ENCODE data around the gene GMDS. TPM values are rescaled to one million over a fixed set of nuclear protein-coding genes. Genes with fewer than 3 reads are reported as not detected.
A peak's percentile ranks its signal among the peaks of the same experiment; 100 is the strongest.

Gene GMDS
- total RNA-seq, 1 donor from 2014 or later = 7.8 TPM

DNA sequence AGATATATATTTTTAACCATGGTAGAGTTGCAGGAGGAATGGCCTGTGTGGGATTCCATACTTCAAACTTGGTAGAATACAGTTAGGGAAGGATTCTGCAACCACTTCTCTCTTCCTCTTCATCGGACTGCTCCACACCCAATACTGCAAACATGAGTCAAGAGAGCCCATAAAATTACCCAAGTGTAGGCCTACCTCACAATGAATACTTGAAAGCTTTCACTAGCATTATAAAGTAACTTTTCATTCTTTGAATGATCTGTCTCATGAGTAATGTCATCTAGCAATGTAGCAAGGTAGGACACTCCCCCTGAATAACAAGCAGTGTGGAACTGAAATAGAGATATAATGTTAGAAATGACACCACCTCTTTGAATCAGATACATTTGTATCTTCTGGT is 556.3 kb downstream of the GMDS start:
- Histone ChIP-seq H3K4me1 (ENCODE audit: control insufficient read depth in 3 of 3, insufficient read depth in 3 of 3, low read length in 3 of 3) (peaks cover 6 to 18% (median 8%) of the 10 kb centered on the region in 3 donors), H3K36me3 (ENCODE audit: control insufficient read depth in 3 of 3, insufficient read depth in 3 of 3, low read length in 3 of 3) (no peaks in the 10 kb centered on the region), H3K4me3 (ENCODE audit: low read length in 3 of 3) (no peak overlapping the region), H3K27ac (ENCODE audit: low read depth, low read length) (no peak overlapping the region), H3K9ac (ENCODE audit: low read depth in 1 of 3, low read length in 3 of 3) (no peak overlapping the region), H3K27me3 (ENCODE audit: control insufficient read depth in 3 of 3, insufficient read depth in 3 of 3, low read length in 3 of 3) (no peaks in the 10 kb centered on the region), H3K9me3 (ENCODE audit: control insufficient read depth in 3 of 3, low read length in 3 of 3) (no peaks in the 10 kb centered on the region)

- H3K9ac ChIP-seq (ENCODE audit: low read depth in 1 of 3, low read length in 3 of 3) = no peak overlapping the region
- H3K4me1 ChIP-seq (ENCODE audit: control insufficient read depth in 3 of 3, insufficient read depth in 3 of 3, low read length in 3 of 3) = peaks cover 6 to 18% (median 8%) of the 10 kb centered on the region in 3 donors
- H3K36me3 ChIP-seq (ENCODE audit: control insufficient read depth in 3 of 3, insufficient read depth in 3 of 3, low read length in 3 of 3) = no peaks in the 10 kb centered on the region
- no peaks in the 10 kb centered on the region for H3K9me3 ChIP-seq (ENCODE audit: control insufficient read depth in 3 of 3, low read length in 3 of 3)
- no peaks in the 10 kb centered on the region for H3K27me3 ChIP-seq (ENCODE audit: control insufficient read depth in 3 of 3, insufficient read depth in 3 of 3, low read length in 3 of 3)
- H3K4me3 ChIP-seq (ENCODE audit: low read length in 3 of 3) = no peak overlapping the region
- no peak overlapping the region for H3K27ac ChIP-seq (ENCODE audit: low read depth, low read length)
These were observed 557.0 kb downstream of the GMDS start for GRCh38 chr6:1688396-1688795.

DNA sequence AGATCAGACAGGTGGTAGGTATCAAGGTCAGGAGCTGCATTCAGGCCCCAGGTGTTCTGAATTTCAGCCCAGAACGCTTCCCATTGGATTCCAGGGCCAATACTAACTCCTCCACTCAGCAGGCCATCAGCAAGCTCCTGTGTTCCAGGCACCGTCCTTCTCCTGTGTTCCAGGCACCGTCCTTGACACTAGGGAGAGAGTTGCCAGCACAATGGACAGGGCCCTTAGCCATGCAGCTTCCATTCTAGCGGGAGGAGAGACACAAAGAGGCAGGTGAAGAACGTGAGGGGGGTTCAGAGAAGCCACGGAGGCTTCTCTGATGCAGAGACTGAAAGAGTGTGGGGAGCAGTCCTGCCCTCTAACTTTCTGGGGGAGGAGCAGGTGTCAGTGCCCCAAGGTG is 558.0 kb downstream of the GMDS start:
- H3K9me3 ChIP-seq (ENCODE audit: control insufficient read depth in 3 of 3, low read length in 3 of 3) = no peaks in the 10 kb centered on the region
- no peaks in the 10 kb centered on the region for H3K27me3 ChIP-seq (ENCODE audit: control insufficient read depth in 3 of 3, insufficient read depth in 3 of 3, low read length in 3 of 3)
- H3K9ac ChIP-seq (ENCODE audit: low read depth in 1 of 3, low read length in 3 of 3) = no peak overlapping the region
- no peak overlapping the region for H3K4me3 ChIP-seq (ENCODE audit: low read length in 3 of 3)
- H3K36me3 ChIP-seq (ENCODE audit: control insufficient read depth in 3 of 3, insufficient read depth in 3 of 3, low read length in 3 of 3) = no peaks in the 10 kb centered on the region
- H3K27ac ChIP-seq (ENCODE audit: low read depth, low read length) = no peak overlapping the region
- H3K4me1 ChIP-seq (ENCODE audit: control insufficient read depth in 3 of 3, insufficient read depth in 3 of 3, low read length in 3 of 3) = peaks cover 6 to 18% (median 8%) of the 10 kb centered on the region in 3 donors

DNA sequence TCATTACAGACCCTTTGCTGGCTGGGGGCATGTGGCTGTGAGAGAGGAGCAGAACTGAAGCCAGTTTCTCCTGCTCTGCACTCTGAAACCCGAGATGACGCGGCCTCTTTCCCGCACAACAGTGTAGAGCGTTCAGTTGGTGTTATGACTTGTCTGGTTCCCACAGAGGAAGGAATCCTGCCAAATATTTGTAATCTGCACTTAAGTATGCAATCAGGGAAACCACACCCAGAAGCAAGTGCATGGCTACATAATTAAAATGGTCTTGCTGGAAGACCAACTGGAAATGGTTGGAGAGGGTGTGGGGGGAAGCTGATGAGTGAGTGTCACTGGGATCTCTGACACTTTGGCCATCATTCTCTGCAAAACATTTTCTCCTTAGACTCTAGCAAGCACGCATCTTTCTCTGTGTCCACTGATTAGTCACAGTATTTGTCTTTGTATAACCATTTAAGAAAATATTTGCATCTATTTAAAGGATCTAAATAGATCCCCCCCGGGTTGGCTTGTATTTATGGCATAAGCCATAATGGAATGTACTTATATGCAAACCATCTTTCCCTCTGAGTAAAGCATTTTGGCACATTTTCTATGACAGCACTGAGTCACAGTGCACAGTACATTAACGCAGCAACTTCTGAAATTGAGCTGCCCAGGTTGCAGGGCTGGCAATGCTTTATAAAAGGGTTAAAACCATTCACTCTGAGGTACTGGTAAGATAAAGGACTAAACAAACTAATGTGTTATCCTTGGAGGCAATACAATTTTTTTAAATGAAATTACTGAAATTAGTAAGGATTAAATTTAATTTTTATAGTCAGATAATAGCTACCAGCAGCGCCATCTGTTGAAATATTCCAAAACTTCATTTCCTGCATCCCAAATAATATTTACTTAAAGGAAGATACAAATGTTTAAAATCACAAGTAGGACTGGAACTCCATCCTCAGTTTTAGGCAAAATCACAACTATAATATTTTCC is 559.0 kb downstream of the GMDS start:
- Histone ChIP-seq H3K4me3 (ENCODE audit: low read length in 3 of 3) (peak overlapping the region in 2 of 3 donors; percentile 4 to 13), H3K27ac (ENCODE audit: low read depth, low read length) (no peak overlapping the region), H3K27me3 (ENCODE audit: control insufficient read depth in 3 of 3, insufficient read depth in 3 of 3, low read length in 3 of 3) (no peaks in the 10 kb centered on the region), H3K4me1 (ENCODE audit: control insufficient read depth in 3 of 3, insufficient read depth in 3 of 3, low read length in 3 of 3) (peaks cover 6 to 18% (median 8%) of the 10 kb centered on the region in 3 donors), H3K36me3 (ENCODE audit: control insufficient read depth in 3 of 3, insufficient read depth in 3 of 3, low read length in 3 of 3) (no peaks in the 10 kb centered on the region), H3K9me3 (ENCODE audit: control insufficient read depth in 3 of 3, low read length in 3 of 3) (no peaks in the 10 kb centered on the region), H3K9ac (ENCODE audit: low read depth in 1 of 3, low read length in 3 of 3) (peak overlapping the region in 2 of 3 donors; percentile 34 to 40)

DNA sequence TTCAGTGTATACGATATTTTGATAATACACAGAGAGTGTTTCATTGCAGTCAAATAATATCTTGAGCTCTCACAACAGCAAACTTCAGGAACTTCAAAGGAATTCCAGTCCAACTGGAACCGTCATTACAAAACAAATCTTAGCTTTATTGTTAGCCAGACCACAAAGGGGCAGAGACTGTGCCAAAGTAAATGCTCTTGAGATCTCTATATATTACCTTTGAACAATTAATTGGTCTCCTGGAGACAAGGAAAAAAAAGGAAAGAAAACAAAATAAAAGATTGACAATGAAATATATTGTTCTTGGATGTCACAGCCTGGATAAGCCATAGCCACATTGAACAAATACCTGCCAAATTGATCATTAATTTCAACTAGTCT is 565.7 kb downstream of the GMDS start:
- Histone ChIP-seq H3K36me3 (ENCODE audit: control insufficient read depth in 3 of 3, insufficient read depth in 3 of 3, low read length in 3 of 3) (no peaks in the 10 kb centered on the region), H3K27me3 (ENCODE audit: control insufficient read depth in 3 of 3, insufficient read depth in 3 of 3, low read length in 3 of 3) (no peaks in the 10 kb centered on the region), H3K27ac (ENCODE audit: low read depth, low read length) (peak overlapping the region; percentile 73), H3K9ac (ENCODE audit: low read depth in 1 of 3, low read length in 3 of 3) (peak overlapping the region in 1 of 3 donors; percentile 41), H3K4me3 (ENCODE audit: low read length in 3 of 3) (peak overlapping the region in 2 of 3 donors; percentile 8 to 25), H3K9me3 (ENCODE audit: control insufficient read depth in 3 of 3, low read length in 3 of 3) (no peaks in the 10 kb centered on the region), H3K4me1 (ENCODE audit: control insufficient read depth in 3 of 3, insufficient read depth in 3 of 3, low read length in 3 of 3) (peaks cover 11 to 19% (median 12%) of the 10 kb centered on the region in 3 donors)

DNA sequence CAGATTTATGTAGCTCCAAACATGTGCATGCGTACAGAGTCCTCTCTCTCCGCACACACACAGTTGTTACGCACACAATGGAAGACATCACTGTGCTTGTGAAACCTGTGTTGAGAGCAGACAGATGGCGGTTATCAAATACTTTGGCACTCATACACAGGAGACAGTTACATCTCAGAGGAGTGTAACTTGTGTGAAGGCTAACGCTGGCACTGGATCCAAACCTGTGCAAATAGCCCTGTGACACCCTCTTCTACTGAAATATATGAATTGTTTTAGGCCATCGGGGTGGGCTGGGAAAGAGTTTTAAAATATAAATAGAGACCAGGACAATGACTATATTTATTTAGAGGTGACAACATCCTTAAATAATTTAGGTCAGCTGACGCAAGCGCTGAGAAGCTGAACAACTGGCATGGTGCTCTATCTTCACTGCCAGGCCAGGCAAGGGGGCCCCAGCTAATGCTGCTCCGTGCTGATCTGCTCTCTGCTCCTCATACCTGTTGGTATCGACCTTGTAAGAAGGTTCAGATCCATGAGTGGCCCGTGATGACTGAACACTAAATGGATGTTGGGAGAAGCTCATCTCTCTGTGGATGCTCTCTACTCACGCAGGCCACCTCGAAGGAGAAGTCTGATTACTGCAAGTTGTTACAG is 566.2 kb downstream of the GMDS start:
- no peaks in the 10 kb centered on the region for H3K27me3 ChIP-seq (ENCODE audit: control insufficient read depth in 3 of 3, insufficient read depth in 3 of 3, low read length in 3 of 3)
- H3K27ac ChIP-seq (ENCODE audit: low read depth, low read length) = peak overlapping the region; percentile 73
- peak overlapping the region in 2 of 3 donors; percentile 32 to 41 for H3K9ac ChIP-seq (ENCODE audit: low read depth in 1 of 3, low read length in 3 of 3)
- no peaks in the 10 kb centered on the region for H3K36me3 ChIP-seq (ENCODE audit: control insufficient read depth in 3 of 3, insufficient read depth in 3 of 3, low read length in 3 of 3)
- no peaks in the 10 kb centered on the region for H3K9me3 ChIP-seq (ENCODE audit: control insufficient read depth in 3 of 3, low read length in 3 of 3)
- peak overlapping the region in 2 of 3 donors; percentile 8 to 25 for H3K4me3 ChIP-seq (ENCODE audit: low read length in 3 of 3)
- H3K4me1 ChIP-seq (ENCODE audit: control insufficient read depth in 3 of 3, insufficient read depth in 3 of 3, low read length in 3 of 3) = peaks cover 11 to 19% (median 12%) of the 10 kb centered on the region in 3 donors

DNA sequence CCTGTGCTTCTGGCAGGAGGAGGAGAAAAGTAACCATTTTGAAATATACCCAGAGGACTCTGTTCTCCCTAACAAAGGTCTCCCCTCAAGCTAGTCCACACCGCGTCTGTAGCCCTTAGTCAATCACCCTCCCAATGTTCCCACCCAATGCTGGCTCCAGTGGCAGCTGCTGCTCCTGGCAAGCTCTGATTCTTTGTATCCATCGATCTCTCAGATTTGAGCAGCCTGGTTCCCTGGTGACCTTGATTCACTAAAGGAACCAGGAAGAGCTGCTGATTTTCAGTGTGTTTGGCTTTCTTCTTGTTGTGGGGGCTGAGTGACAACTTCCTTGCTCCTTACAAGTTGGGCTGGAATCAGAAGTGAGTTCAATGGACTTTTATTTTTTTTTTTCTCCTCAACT is 567.2 kb downstream of the GMDS start:
- no peaks in the 10 kb centered on the region for H3K27me3 ChIP-seq (ENCODE audit: control insufficient read depth in 3 of 3, insufficient read depth in 3 of 3, low read length in 3 of 3)
- peaks cover 11 to 19% (median 12%) of the 10 kb centered on the region in 3 donors for H3K4me1 ChIP-seq (ENCODE audit: control insufficient read depth in 3 of 3, insufficient read depth in 3 of 3, low read length in 3 of 3)
- H3K27ac ChIP-seq (ENCODE audit: low read depth, low read length) = peak overlapping the region; percentile 73
- no peak overlapping the region for H3K9ac ChIP-seq (ENCODE audit: low read depth in 1 of 3, low read length in 3 of 3)
- no peak overlapping the region for H3K4me3 ChIP-seq (ENCODE audit: low read length in 3 of 3)
- H3K9me3 ChIP-seq (ENCODE audit: control insufficient read depth in 3 of 3, low read length in 3 of 3) = no peaks in the 10 kb centered on the region
- no peaks in the 10 kb centered on the region for H3K36me3 ChIP-seq (ENCODE audit: control insufficient read depth in 3 of 3, insufficient read depth in 3 of 3, low read length in 3 of 3)

DNA sequence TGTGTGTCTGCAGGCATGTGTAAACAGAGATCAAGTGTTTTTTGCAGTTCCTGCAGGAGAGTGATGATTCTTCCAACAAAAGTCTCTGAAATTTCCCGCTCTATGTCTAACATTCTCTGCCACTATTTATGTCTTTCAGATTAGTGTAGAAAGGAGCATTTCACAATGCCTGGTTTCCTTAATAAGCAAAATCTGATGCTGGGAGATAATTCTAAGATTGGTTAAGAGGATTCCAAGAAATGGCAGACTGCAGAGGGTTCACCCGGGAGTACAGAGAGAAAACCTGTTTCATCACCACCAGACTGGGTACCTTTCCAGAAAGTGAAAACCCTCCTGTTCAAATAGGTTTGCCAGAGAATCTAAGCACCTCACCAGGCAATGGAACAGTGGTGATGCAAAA is 573.0 kb downstream of the GMDS start:
- no peak overlapping the region for H3K9ac ChIP-seq (ENCODE audit: low read depth in 1 of 3, low read length in 3 of 3)
- no peak overlapping the region for H3K4me3 ChIP-seq (ENCODE audit: low read length in 3 of 3)
- H3K36me3 ChIP-seq (ENCODE audit: control insufficient read depth in 3 of 3, insufficient read depth in 3 of 3, low read length in 3 of 3) = no peaks in the 10 kb centered on the region
- H3K27ac ChIP-seq (ENCODE audit: low read depth, low read length) = no peak overlapping the region
- H3K27me3 ChIP-seq (ENCODE audit: control insufficient read depth in 3 of 3, insufficient read depth in 3 of 3, low read length in 3 of 3) = no peaks in the 10 kb centered on the region
- H3K4me1 ChIP-seq (ENCODE audit: control insufficient read depth in 3 of 3, insufficient read depth in 3 of 3, low read length in 3 of 3) = no peaks in the 10 kb centered on the region
- H3K9me3 ChIP-seq (ENCODE audit: control insufficient read depth in 3 of 3, low read length in 3 of 3) = peaks cover 0 to 2% (median 0%) of the 10 kb centered on the region in 3 donors

GRCh38 chr6:1670711-1671462 is 574.5 kb downstream of the GMDS start:
- no peak overlapping the region for H3K27ac ChIP-seq (ENCODE audit: low read depth, low read length)
- H3K36me3 ChIP-seq (ENCODE audit: control insufficient read depth in 3 of 3, insufficient read depth in 3 of 3, low read length in 3 of 3) = no peaks in the 10 kb centered on the region
- no peaks in the 10 kb centered on the region for H3K27me3 ChIP-seq (ENCODE audit: control insufficient read depth in 3 of 3, insufficient read depth in 3 of 3, low read length in 3 of 3)
- peaks cover 0 to 2% (median 0%) of the 10 kb centered on the region in 3 donors for H3K9me3 ChIP-seq (ENCODE audit: control insufficient read depth in 3 of 3, low read length in 3 of 3)
- H3K9ac ChIP-seq (ENCODE audit: low read depth in 1 of 3, low read length in 3 of 3) = no peak overlapping the region
- H3K4me1 ChIP-seq (ENCODE audit: control insufficient read depth in 3 of 3, insufficient read depth in 3 of 3, low read length in 3 of 3) = no peaks in the 10 kb centered on the region
- H3K4me3 ChIP-seq (ENCODE audit: low read length in 3 of 3) = no peak overlapping the region

Data from skeletal muscle tissue (tissue), 4 donors.